CD14-positive monocyte (primary cell): Measurements from ENCODE around the gene CEP126. TPM values are rescaled to one million over a fixed set of nuclear protein-coding genes. Genes with fewer than 3 reads are reported as not detected.

Experiments
- DNase-seq, 3 donors: peaks; one replicate each; pipeline ENCODE4 v3.0.0-alpha.2; 2011 to 2022
- H2AFZ ChIP-seq: 2 replicates; pipeline ENCODE4 v1.6.0; 2012; ENCODE audit warnings: mild to moderate bottlenecking, low read depth, low read length, inconsistent platforms; ENCODE audit not compliant: insufficient read depth, poor library complexity, severe bottlenecking
- H3K27ac ChIP-seq, 2 donors: 1 replicate in 1 of 2; 2 replicates in 1 of 2; pipeline ENCODE4 v1.5.1; 2012 to 2013; ENCODE audit warnings: low read length in 2 of 2, control low read depth in 1 of 2, inconsistent platforms in 1 of 2, low read depth in 1 of 2, mild to moderate bottlenecking in 1 of 2
- H3K27me3 ChIP-seq, 2 donors: one replicate each; pipeline versions ENCODE4 v1.6.0 to v1.6.1; 2011 to 2013; ENCODE audit warnings: low read length in 2 of 2; ENCODE audit not compliant: control insufficient read depth in 2 of 2, insufficient read depth in 2 of 2
- H3K36me3 ChIP-seq, 2 donors: replicated peaks in 1 of 2; 1 replicate in 1 of 2; 2 replicates in 1 of 2; pipeline versions ENCODE4 v1.5.1 to v1.6.1; 2012 to 2013; ENCODE audit warnings: low read length in 2 of 2, control low read depth in 1 of 2, inconsistent platforms in 1 of 2, mild to moderate bottlenecking in 1 of 2; ENCODE audit not compliant: insufficient read depth in 2 of 2, control insufficient read depth in 1 of 2
- H3K4me1 ChIP-seq, 2 donors: 1 replicate in 1 of 2; 2 replicates in 1 of 2; pipeline versions ENCODE4 v1.5.1 to v1.6.1; 2012 to 2013; ENCODE audit warnings: low read length in 2 of 2, control low read depth in 1 of 2, inconsistent platforms in 1 of 2, mild to moderate bottlenecking in 1 of 2, moderate library complexity in 1 of 2; ENCODE audit not compliant: insufficient read depth in 2 of 2, control insufficient read depth in 1 of 2
- H3K4me2 ChIP-seq: replicated peaks from 2 replicates; pipeline ENCODE3; 2012; ENCODE audit warnings: low read length, moderate library complexity, mild to moderate bottlenecking; ENCODE audit not compliant: poor library complexity, severe bottlenecking; ENCODE audit errors: extremely low read depth
- H3K4me3 ChIP-seq, 3 experiments: fragments of 200-600 bp in 1 of 3; sonication (generic) in 1 of 3; replicated peaks in 1 of 3; 1 replicate in 2 of 3; 2 replicates in 1 of 3; pipeline ENCODE4 v1.5.1; 2011 to 2013; ENCODE audit warnings: low read length in 3 of 3, mild to moderate bottlenecking in 3 of 3, control low read depth in 2 of 3, low read depth in 2 of 3, inconsistent platforms in 1 of 3, moderate library complexity in 1 of 3
- H3K79me2 ChIP-seq: 2 replicates; pipeline ENCODE4 v1.6.0; 2012; ENCODE audit warnings: mild to moderate bottlenecking, control low read depth, inconsistent platforms, low read length, moderate library complexity; ENCODE audit not compliant: insufficient read depth
- H3K9ac ChIP-seq: 2 replicates; pipeline ENCODE4 v1.6.0; 2017; ENCODE audit warnings: low read length, mild to moderate bottlenecking; ENCODE audit not compliant: insufficient read depth, poor library complexity, severe bottlenecking
- H3K9me3 ChIP-seq, 2 donors: replicated peaks in 1 of 2; 1 replicate in 1 of 2; 2 replicates in 1 of 2; pipeline versions ENCODE4 v1.5.1 to v1.6.1; 2012 to 2013; ENCODE audit warnings: low read length in 2 of 2, control low read depth in 1 of 2; ENCODE audit not compliant: control insufficient read depth in 1 of 2, insufficient read depth in 1 of 2
- H4K20me1 ChIP-seq: 2 replicates; pipeline ENCODE4 v1.6.0; 2012; ENCODE audit warnings: mild to moderate bottlenecking, low read length, control low read depth, moderate library complexity; ENCODE audit not compliant: insufficient read depth
- H3K27ac Mint-ChIP-seq, 7 donors: one replicate each; pipeline ENCODE4 v1.8.0; 2020; ENCODE audit warnings: mild to moderate bottlenecking in 7 of 7, mixed read lengths in 7 of 7, moderate library complexity in 6 of 7, inconsistent platforms in 2 of 7
- H3K27me3 Mint-ChIP-seq, 3 donors: one replicate each; pipeline ENCODE4 v1.8.0; 2021 to 2022; ENCODE audit warnings: low read depth in 3 of 3, mild to moderate bottlenecking in 3 of 3, mixed read lengths in 3 of 3, moderate library complexity in 3 of 3, inconsistent platforms in 1 of 3
- H3K36me3 Mint-ChIP-seq, 2 donors: one replicate each; pipeline ENCODE4 v1.8.0; 2020; ENCODE audit warnings: mixed read lengths in 2 of 2, inconsistent platforms in 1 of 2, mild to moderate bottlenecking in 1 of 2
- H3K4me1 Mint-ChIP-seq: one replicate; pipeline ENCODE4 v1.8.0; 2020; ENCODE audit warnings: mild to moderate bottlenecking, mixed read lengths
- H3K4me3 Mint-ChIP-seq, 2 donors: one replicate each; pipeline ENCODE4 v1.8.0; 2020; ENCODE audit warnings: mild to moderate bottlenecking in 2 of 2, mixed read lengths in 2 of 2, moderate library complexity in 1 of 2
- H3K9me3 Mint-ChIP-seq, 7 donors: one replicate each; pipeline ENCODE4 v1.8.0; 2020 to 2022; ENCODE audit warnings: mixed read lengths in 7 of 7, mild to moderate bottlenecking in 6 of 7, moderate library complexity in 6 of 7, inconsistent platforms in 2 of 7
- WGBS: methylation state at CpG from one replicate; pipeline ENCODE4 v1.1.5; 2013; ENCODE audit warnings: missing lambda C conversion rate; ENCODE audit not compliant: insufficient coverage; 5-methylcytosine and 5-hydroxymethylcytosine counted together
- intact Hi-C, 2 donors: fragments of 100-400 bp; cut with micrococcal nuclease; formaldehyde crosslinking; loops; one replicate each; pipeline versions ENCODE4 v1.15.0 to v1.15.1; 2023
- polyA plus RNA-seq, 3 donors: library from polyadenylated mRNA; depleted of rRNA in 1 of 3; unstranded in 2 of 3; stranded (reverse) in 1 of 3; fragments of 300-500 nt in 2 of 3; fragments of >200 nt in 1 of 3; fragmentation: Illumina TruSeq in 2 of 3; gene quantifications; 1 replicate in 2 of 3; 2 replicates in 1 of 3; pipeline ENCODE4 v1.2.3, GENCODE V29; 2012 to 2021
- TF ChIP-seq, protein P1 (sequence below): fragments of 200-600 bp; IDR thresholded peaks from one replicate; pipeline ENCODE4 v1.8.0; 2022; ENCODE audit warnings: antibody characterized with exemption, mild to moderate bottlenecking

CEP126 gene
- polyA plus RNA-seq, 3 donors: 0.02 to 0.52 TPM; not detected in 1

- Histone ChIP-seq H3K27me3 (no peaks in the 10 kb centered on the region), H3K4me2 (no peak overlapping the region), H3K4me1 (no peaks in the 10 kb centered on the region), H3K4me3 (no peak overlapping the region), H3K9ac (no peak overlapping the region), H3K79me2 (no peaks in the 10 kb centered on the region), H3K36me3 (no peaks in the 10 kb centered on the region), H4K20me1 (no peaks in the 10 kb centered on the region), H3K9me3 (no peaks in the 10 kb centered on the region), H2AFZ (no peak overlapping the region), H3K27ac (no peak overlapping the region)
- TF ChIP-seq, protein P1, sequence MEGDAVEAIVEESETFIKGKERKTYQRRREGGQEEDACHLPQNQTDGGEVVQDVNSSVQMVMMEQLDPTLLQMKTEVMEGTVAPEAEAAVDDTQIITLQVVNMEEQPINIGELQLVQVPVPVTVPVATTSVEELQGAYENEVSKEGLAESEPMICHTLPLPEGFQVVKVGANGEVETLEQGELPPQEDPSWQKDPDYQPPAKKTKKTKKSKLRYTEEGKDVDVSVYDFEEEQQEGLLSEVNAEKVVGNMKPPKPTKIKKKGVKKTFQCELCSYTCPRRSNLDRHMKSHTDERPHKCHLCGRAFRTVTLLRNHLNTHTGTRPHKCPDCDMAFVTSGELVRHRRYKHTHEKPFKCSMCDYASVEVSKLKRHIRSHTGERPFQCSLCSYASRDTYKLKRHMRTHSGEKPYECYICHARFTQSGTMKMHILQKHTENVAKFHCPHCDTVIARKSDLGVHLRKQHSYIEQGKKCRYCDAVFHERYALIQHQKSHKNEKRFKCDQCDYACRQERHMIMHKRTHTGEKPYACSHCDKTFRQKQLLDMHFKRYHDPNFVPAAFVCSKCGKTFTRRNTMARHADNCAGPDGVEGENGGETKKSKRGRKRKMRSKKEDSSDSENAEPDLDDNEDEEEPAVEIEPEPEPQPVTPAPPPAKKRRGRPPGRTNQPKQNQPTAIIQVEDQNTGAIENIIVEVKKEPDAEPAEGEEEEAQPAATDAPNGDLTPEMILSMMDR: no peak
- Mint-ChIP-seq H3K36me3 (no peaks in the 10 kb centered on the region), H3K27me3 (peaks cover 0 to 3% (median 0%) of the 10 kb centered on the region in 3 donors), H3K4me3 (no peak overlapping the region), H3K9me3 (peaks cover 0 to 3% (median 0%) of the 10 kb centered on the region in 7 donors), H3K4me1 (no peaks in the 10 kb centered on the region), H3K27ac (no peak overlapping the region)
- no peak for DNase-seq
- intact Hi-C loops: no loop called here
- WGBS: 89% methylated on average over 1 of the region's 2 CpGs
Observed at GRCh38 chr11:101944923-101945322, 30.1 kb downstream of the CEP126 start.

- Histone ChIP-seq H3K36me3 (no peaks in the 10 kb centered on the region), H2AFZ (no peak overlapping the region), H3K4me1 (no peaks in the 10 kb centered on the region), H3K27me3 (no peaks in the 10 kb centered on the region), H3K4me2 (no peak overlapping the region), H3K9me3 (no peaks in the 10 kb centered on the region), H4K20me1 (no peaks in the 10 kb centered on the region), H3K27ac (no peak overlapping the region), H3K79me2 (no peaks in the 10 kb centered on the region), H3K9ac (no peak overlapping the region), H3K4me3 (no peak overlapping the region)
- Mint-ChIP-seq H3K36me3 (no peaks in the 10 kb centered on the region), H3K27ac (no peak overlapping the region), H3K27me3 (peaks cover 0 to under 1% (median 0%) of the 10 kb centered on the region in 3 donors), H3K9me3 (peaks cover 0 to 3% (median 0%) of the 10 kb centered on the region in 7 donors), H3K4me1 (no peaks in the 10 kb centered on the region), H3K4me3 (no peak overlapping the region)
- intact Hi-C loops: no loop called here
- DNase-seq: no peak
- TF ChIP-seq, protein P1: no peak
- no CpG with 5 or more reads among the region's 4 CpGs for WGBS
Observed at GRCh38 chr11:101945448-101945847, 30.6 kb downstream of the CEP126 start.
